ENCODE data around the gene GPR148. TPM values are rescaled to one million over a fixed set of nuclear protein-coding genes. Genes with fewer than 3 reads are reported as not detected.

The GPR148 gene
- polyA plus RNA-seq, 1 donor (not counting 4 experiments of a cell fraction or from before 2014, with no cell fraction given), result not detected

DNA sequence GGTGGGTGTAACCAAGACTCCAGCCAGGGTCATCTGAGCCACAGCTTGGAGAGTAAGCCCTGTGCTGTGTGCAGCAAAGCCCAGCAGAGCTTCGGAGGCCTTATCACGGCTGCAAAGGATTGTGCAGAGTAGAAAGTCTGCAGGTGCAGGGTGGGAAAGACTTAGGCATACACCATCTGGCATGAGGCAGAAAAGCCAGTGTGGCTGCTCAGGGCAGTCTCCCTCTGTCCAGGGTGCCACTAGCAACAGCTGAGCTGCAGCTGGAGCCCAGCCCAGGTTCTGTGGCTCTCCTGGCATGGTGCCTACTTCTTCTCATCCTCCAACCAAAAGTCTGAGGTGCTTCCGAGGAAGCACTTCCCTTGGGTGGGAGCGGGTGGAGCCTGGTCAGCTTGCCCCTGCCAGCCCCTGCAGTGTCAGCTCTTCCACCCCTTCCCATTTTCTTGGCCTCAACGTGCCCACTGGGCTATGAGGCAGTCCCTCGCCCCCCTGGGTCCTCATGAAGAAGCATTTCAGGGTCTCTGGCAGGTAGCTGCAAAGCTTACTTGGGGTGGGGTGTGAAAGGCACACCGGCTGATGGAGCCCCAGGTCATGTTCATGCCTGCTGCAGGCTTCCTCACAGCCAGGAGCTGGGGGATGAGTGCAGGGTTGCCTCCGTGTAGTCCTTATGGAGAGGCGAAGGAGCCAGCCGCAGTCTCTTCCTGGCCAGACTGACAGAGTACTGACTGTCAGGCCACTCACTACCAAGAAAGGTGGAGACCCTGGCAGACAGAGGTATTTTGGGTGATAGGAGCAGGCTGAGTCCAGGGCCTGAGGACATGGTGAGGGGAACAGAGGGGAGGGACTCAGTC, 31.3 kb downstream of the GPR148 start:
- Histone ChIP-seq H3K4me2 (ENCODE audit: control insufficient read depth, extremely low read depth, insufficient read depth, low read depth, low read length) (no peak overlapping the region), H3K9ac (ENCODE audit: control insufficient read depth, extremely low read depth, insufficient read depth, low read length) (no peak overlapping the region), H4K20me1 (ENCODE audit: control insufficient read depth, extremely low read depth, insufficient read depth, low read length) (peaks cover 3% of the 10 kb centered on the region), H3K27ac (ENCODE audit: control insufficient read depth, insufficient read depth, low read length) (no peak overlapping the region), H2AFZ (ENCODE audit: control insufficient read depth, low read length) (no peak overlapping the region), H3K4me1 (ENCODE audit: control insufficient read depth, extremely low read depth, insufficient read depth, low read length) (no peaks in the 10 kb centered on the region), H3K4me3 (ENCODE audit: control insufficient read depth in 2 of 3, extremely low read depth in 1 of 3, insufficient read depth in 2 of 3, low read depth in 1 of 3, low read length in 3 of 3) (no peak overlapping the region), H3K9me1 (ENCODE audit: control insufficient read depth, extremely low read depth, insufficient read depth, low read length) (no peaks in the 10 kb centered on the region), H3K9me3 (ENCODE audit: control insufficient read depth, low read depth, low read length) (no peaks in the 10 kb centered on the region), H3K27me3 (ENCODE audit: control insufficient read depth, extremely low read depth, insufficient read depth, low read length) (peaks cover 30% of the 10 kb centered on the region), H3K36me3 (ENCODE audit: control insufficient read depth in 2 of 2, extremely low read depth in 1 of 2, insufficient read depth in 2 of 2, low read length in 2 of 2) (no peaks in the 10 kb centered on the region), H3K79me2 (ENCODE audit: control insufficient read depth, insufficient read depth, low read length) (no peaks in the 10 kb centered on the region)
- DNase-seq (ENCODE audit: low read depth, low spot score) (no peak), FAIRE-seq (no peak)
- dilution Hi-C loops (cut with MboI; ENCODE audit: extremely low pct_ligation_motif_present, low sequenced_read_pairs), result no loop called here
- no peak for TF ChIP-seq EZH2 (IDR thresholded peaks at IDR 0.05; ENCODE audit: low read length)
- TF ChIP-seq, protein P1, sequence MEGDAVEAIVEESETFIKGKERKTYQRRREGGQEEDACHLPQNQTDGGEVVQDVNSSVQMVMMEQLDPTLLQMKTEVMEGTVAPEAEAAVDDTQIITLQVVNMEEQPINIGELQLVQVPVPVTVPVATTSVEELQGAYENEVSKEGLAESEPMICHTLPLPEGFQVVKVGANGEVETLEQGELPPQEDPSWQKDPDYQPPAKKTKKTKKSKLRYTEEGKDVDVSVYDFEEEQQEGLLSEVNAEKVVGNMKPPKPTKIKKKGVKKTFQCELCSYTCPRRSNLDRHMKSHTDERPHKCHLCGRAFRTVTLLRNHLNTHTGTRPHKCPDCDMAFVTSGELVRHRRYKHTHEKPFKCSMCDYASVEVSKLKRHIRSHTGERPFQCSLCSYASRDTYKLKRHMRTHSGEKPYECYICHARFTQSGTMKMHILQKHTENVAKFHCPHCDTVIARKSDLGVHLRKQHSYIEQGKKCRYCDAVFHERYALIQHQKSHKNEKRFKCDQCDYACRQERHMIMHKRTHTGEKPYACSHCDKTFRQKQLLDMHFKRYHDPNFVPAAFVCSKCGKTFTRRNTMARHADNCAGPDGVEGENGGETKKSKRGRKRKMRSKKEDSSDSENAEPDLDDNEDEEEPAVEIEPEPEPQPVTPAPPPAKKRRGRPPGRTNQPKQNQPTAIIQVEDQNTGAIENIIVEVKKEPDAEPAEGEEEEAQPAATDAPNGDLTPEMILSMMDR (optimal IDR thresholded peaks at IDR 0.05 in 1 of 3, IDR thresholded peaks at IDR 0.05 in 1 of 3, conservative IDR thresholded peaks at IDR 0.05 in 1 of 3; ENCODE audit: extremely low read depth in 1 of 3, insufficient read depth in 2 of 3, low read length in 3 of 3), result no peak

DNA sequence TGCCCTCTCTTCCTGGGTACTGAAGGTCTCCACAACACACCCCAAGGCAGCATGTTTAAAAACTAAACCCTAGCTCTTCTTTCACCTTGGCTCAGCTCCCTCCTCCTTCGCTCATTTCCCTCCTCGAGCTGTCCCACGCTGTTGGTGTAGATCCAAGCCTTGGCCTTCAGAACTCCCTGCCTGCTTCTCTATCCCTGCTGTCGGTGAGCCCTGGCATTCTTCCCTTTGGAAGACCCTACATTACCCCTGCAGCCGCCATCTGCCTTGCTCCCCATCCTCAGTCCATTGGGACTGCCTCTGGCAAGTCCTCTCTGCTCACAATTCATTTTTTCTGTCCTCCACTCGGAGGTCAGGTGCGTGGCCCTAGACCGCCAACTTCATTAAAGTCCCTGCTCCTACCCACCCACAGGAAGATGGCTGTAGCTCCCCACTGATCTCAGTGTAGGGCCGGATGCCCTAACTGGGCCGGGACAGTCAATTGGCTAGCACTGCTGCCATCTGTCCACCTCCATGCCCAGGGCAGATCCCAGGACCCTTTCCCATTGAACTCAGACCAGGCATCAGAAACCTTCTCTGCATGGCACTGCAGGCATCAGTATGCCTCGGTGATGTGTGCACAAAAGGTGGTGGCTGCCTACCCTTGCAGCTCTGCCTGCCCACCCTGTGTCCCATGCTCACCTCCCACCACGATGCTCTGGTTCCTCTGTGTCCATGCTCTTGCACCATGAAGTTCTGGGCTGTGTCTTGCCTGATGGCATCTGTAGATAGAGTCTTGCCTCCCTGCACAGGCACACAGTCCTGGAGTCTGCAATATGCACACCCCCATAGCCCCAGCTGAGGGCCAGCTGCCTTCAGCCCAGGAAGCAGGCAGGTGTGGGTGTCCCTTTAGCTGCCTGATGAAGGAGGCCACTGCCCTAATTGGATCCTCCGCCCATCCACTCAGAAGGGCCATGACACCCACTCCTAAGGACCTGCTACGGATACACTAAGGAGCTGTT, 32.2 kb downstream of the GPR148 start:
- dilution Hi-C loops (cut with MboI; ENCODE audit: extremely low pct_ligation_motif_present, low sequenced_read_pairs), result no loop called here
- H3K9me1 ChIP-seq (ENCODE audit: control insufficient read depth, extremely low read depth, insufficient read depth, low read length), result no peaks in the 10 kb centered on the region
- H3K9me3 ChIP-seq (ENCODE audit: control insufficient read depth, low read depth, low read length), result no peaks in the 10 kb centered on the region
- no peaks in the 10 kb centered on the region for H3K79me2 ChIP-seq (ENCODE audit: control insufficient read depth, insufficient read depth, low read length)
- no peak for FAIRE-seq
- no peak overlapping the region for H3K4me3 ChIP-seq (ENCODE audit: control insufficient read depth in 2 of 3, extremely low read depth in 1 of 3, insufficient read depth in 2 of 3, low read depth in 1 of 3, low read length in 3 of 3)
- H3K4me2 ChIP-seq (ENCODE audit: control insufficient read depth, extremely low read depth, insufficient read depth, low read depth, low read length), result no peak overlapping the region
- peaks cover 3% of the 10 kb centered on the region for H4K20me1 ChIP-seq (ENCODE audit: control insufficient read depth, extremely low read depth, insufficient read depth, low read length)
- no peak overlapping the region for H3K9ac ChIP-seq (ENCODE audit: control insufficient read depth, extremely low read depth, insufficient read depth, low read length)
- no peak overlapping the region for H2AFZ ChIP-seq (ENCODE audit: control insufficient read depth, low read length)
- TF ChIP-seq, protein P1 (optimal IDR thresholded peaks at IDR 0.05 in 1 of 3, IDR thresholded peaks at IDR 0.05 in 1 of 3, conservative IDR thresholded peaks at IDR 0.05 in 1 of 3; ENCODE audit: extremely low read depth in 1 of 3, insufficient read depth in 2 of 3, low read length in 3 of 3), result no peak
- TF ChIP-seq EZH2 (IDR thresholded peaks at IDR 0.05; ENCODE audit: low read length), result no peak
- H3K36me3 ChIP-seq (ENCODE audit: control insufficient read depth in 2 of 2, extremely low read depth in 1 of 2, insufficient read depth in 2 of 2, low read length in 2 of 2), result no peaks in the 10 kb centered on the region
- no peak for DNase-seq (ENCODE audit: low read depth, low spot score)
- H3K4me1 ChIP-seq (ENCODE audit: control insufficient read depth, extremely low read depth, insufficient read depth, low read length), result no peaks in the 10 kb centered on the region
- H3K27me3 ChIP-seq (ENCODE audit: control insufficient read depth, extremely low read depth, insufficient read depth, low read length), result peaks cover 21% of the 10 kb centered on the region
- H3K27ac ChIP-seq (ENCODE audit: control insufficient read depth, insufficient read depth, low read length), result no peak overlapping the region
